Left ventricle myocardium inferior (tissue), 1 donor: ENCODE results near the gene TLR8. TPM values are rescaled to one million over a fixed set of nuclear protein-coding genes. Genes with fewer than 3 reads are reported as not detected.

Experiments used
- DNase-seq: peaks from one replicate; pipeline ENCODE4 v3.0.0-alpha.2; 2020
- H3K27ac ChIP-seq: fragments of 200-600 bp; replicated peaks from 2 replicates; pipeline ENCODE4 v1.8.0; 2021
- H3K27me3 ChIP-seq: fragments of 200-600 bp; 2 replicates; pipeline ENCODE4 v1.8.0; 2021; ENCODE audit warnings: low read depth
- H3K36me3 ChIP-seq: fragments of 200-600 bp; 2 replicates; pipeline ENCODE4 v1.8.0; 2021
- H3K4me1 ChIP-seq: fragments of 200-600 bp; 2 replicates; pipeline ENCODE4 v1.8.0; 2021
- H3K4me3 ChIP-seq: fragments of 200-600 bp; 2 replicates; pipeline ENCODE4 v1.8.0; 2021; ENCODE audit warnings: mild to moderate bottlenecking, moderate library complexity
- H3K9me3 ChIP-seq: fragments of 200-600 bp; replicated peaks from 2 replicates; pipeline ENCODE4 v1.8.0; 2021
- CTCF ChIP-seq: fragments of 200-600 bp; IDR thresholded peaks from 2 replicates; pipeline ENCODE4 v1.8.0; 2021; ENCODE audit warnings: antibody characterized with exemption, mild to moderate bottlenecking, borderline replicate concordance
- intact Hi-C: fragments of 100-400 bp; cut with micrococcal nuclease; formaldehyde crosslinking; loops from one replicate; pipeline ENCODE4 v1.11.0; 2022
- total RNA-seq: library from RNA; stranded (reverse); fragmentation: NEBNext Ultra II Directional; extraction: Animal tissue kit (Norgen Biotek cat#: 25700); gene quantifications from one replicate; pipeline ENCODE4 v1.2.1, GENCODE V29; 2021
- donor health status: DM: no; HTN: yes; CAD: no; lungs with severe emphysema.

The TLR8 gene
- total RNA-seq, 1 donor from 2014 or later, result 0.85 TPM

GRCh38 chrX:12911122-12911470 is 4.7 kb downstream of the TLR8 start:
- intact Hi-C loops, result no loop called here
- TF ChIP-seq CTCF, result no peak
- H3K36me3 ChIP-seq, result no peaks in the 10 kb centered on the region
- no peak overlapping the region for H3K27ac ChIP-seq
- H3K4me3 ChIP-seq, result no peak overlapping the region
- H3K9me3 ChIP-seq, result no peaks in the 10 kb centered on the region
- H3K27me3 ChIP-seq, result no peaks in the 10 kb centered on the region
- DNase-seq, result no peak
- H3K4me1 ChIP-seq, result no peaks in the 10 kb centered on the region

- no peaks in the 10 kb centered on the region for H3K36me3 ChIP-seq
- intact Hi-C loops, result no loop called here
- no peak overlapping the region for H3K27ac ChIP-seq
- no peaks in the 10 kb centered on the region for H3K4me1 ChIP-seq
- H3K9me3 ChIP-seq, result no peaks in the 10 kb centered on the region
- no peak overlapping the region for H3K4me3 ChIP-seq
- TF ChIP-seq CTCF, result no peak
- DNase-seq, result no peak
- no peaks in the 10 kb centered on the region for H3K27me3 ChIP-seq
Measured at GRCh38 chrX:12912791-12913482, 6.5 kb downstream of the TLR8 start.

GRCh38 chrX:12917753-12918152 is 11.3 kb downstream of the TLR8 start:
- Histone ChIP-seq H3K27ac (no peak overlapping the region), H3K4me3 (no peak overlapping the region), H3K4me1 (no peaks in the 10 kb centered on the region), H3K36me3 (no peaks in the 10 kb centered on the region), H3K27me3 (no peaks in the 10 kb centered on the region), H3K9me3 (no peaks in the 10 kb centered on the region)
- TF ChIP-seq CTCF, result no peak
- DNase-seq, result no peak
- intact Hi-C loops, result no loop called here

GRCh38 chrX:12919051-12919450 is 12.6 kb downstream of the TLR8 start:
- H3K27me3 ChIP-seq, result no peaks in the 10 kb centered on the region
- H3K9me3 ChIP-seq, result no peaks in the 10 kb centered on the region

GRCh38 chrX:12919620-12920019 is 13.2 kb downstream of the TLR8 start:
- intact Hi-C loops, result no loop called here
- Histone ChIP-seq H3K27ac (no peak overlapping the region), H3K36me3 (no peaks in the 10 kb centered on the region), H3K4me3 (no peak overlapping the region), H3K27me3 (no peaks in the 10 kb centered on the region), H3K4me1 (no peaks in the 10 kb centered on the region), H3K9me3 (no peaks in the 10 kb centered on the region)
- no peak for TF ChIP-seq CTCF
- DNase-seq, result no peak

More at GRCh38 chrX:12919051-12919450, 12.6 kb downstream of the TLR8 start:
- H3K36me3 ChIP-seq, result no peaks in the 10 kb centered on the region
- no peak for TF ChIP-seq CTCF
- H3K27ac ChIP-seq, result no peak overlapping the region
- H3K4me1 ChIP-seq, result no peaks in the 10 kb centered on the region
- DNase-seq, result no peak
- H3K4me3 ChIP-seq, result no peak overlapping the region
- intact Hi-C loops, result no loop called here
